HAP-1 (cell line): ENCODE measurements around the gene IL27RA.
A peak's percentile ranks its signal among the peaks of the same experiment; 100 is the strongest.

Source experiments
- DNase-seq, 2 experiments: peaks; one replicate each; pipeline ENCODE4 v3.0.0-alpha.2; 2016 to 2020; ENCODE audit warnings: low spot score in 2 of 2
- H3K27me3 ChIP-seq: fragments of 250-450 bp; sonication (Bioruptor Pico); 2 replicates; pipeline ENCODE4 v1.5.1; 2020; ENCODE audit warnings: low read depth, mild to moderate bottlenecking, moderate library complexity
- H3K36me3 ChIP-seq: fragments of 250-450 bp; sonication (Bioruptor Pico); replicated peaks from 2 replicates; pipeline ENCODE4 v1.5.1; 2020; ENCODE audit warnings: mild to moderate bottlenecking
- H3K4me1 ChIP-seq: fragments of 250-450 bp; sonication (Bioruptor Pico); 2 replicates; pipeline ENCODE4 v1.5.1; 2020; ENCODE audit warnings: mild to moderate bottlenecking
- H3K4me3 ChIP-seq: fragments of 250-450 bp; sonication (Bioruptor Pico); 2 replicates; pipeline ENCODE4 v1.5.1; 2020; ENCODE audit warnings: mild to moderate bottlenecking, moderate library complexity
- H3K9me3 ChIP-seq: fragments of 250-450 bp; sonication (Bioruptor Pico); 2 replicates; pipeline ENCODE4 v1.5.1; 2020; ENCODE audit warnings: mild to moderate bottlenecking, moderate library complexity
- in situ Hi-C: fragments of 300-500 bp; cut with MboI; formaldehyde crosslinking; loops from 3 replicates; pipeline ENCODE4 v1.14.3; 2020; ENCODE audit warnings: low sequenced_read_pairs, inconsistent platforms, mixed read lengths

The IL27RA gene

GRCh38 chr19:14031719-14032480, at the start of gene IL27RA:
Gene IL27RA, plus strand, starts transcription at chr19:14031762. Its CDS starts 111 bp downstream, at chr19:14031873.
- peak; percentile 37 to 80 for DNase-seq
- in situ Hi-C loops = no loop called here
- peak within 1 kb of the TSS; percentile 52 for H3K4me3 ChIP-seq

DNA sequence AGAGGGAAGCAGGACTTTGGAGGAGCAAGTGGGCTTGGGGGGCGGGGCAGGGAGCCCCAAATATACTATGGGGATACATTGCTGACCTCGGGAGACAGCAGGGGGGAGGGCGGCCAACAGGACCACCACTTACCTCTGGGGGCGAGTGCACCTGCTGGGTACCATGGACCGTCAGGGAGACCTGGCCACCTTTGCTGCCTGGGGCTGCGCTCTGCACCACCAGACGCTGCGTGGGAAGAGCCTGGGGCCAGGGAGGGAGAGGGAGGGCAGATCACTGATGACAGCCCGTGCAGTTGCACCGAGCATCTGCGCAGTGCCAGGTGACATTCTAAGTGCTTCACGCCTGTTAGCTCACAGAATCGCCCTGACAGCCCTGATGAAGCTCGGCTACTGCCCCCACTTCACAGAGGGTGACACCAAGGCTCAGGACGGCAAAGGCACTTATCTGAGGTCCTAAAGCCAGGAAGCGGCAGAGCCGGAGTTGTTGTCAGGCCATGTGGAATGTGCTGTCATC, 49.5 kb upstream of the IL27RA start:
- Histone ChIP-seq H3K36me3 (peaks cover 5% of the 10 kb centered on the region; the same call in 1 of the 2 replicates), H3K4me1 (no peaks in the 10 kb centered on the region)

More at GRCh38 chr19:14031719-14032480, at the start of gene IL27RA:
- Histone ChIP-seq H3K27me3 (no peaks in the 10 kb centered on the region), H3K9me3 (no peaks in the 10 kb centered on the region; the same call in 1 of the 2 replicates), H3K4me1 (peaks cover 3% of the 10 kb centered on the region; the same call in 1 of the 2 replicates), H3K36me3 (no peaks in the 10 kb centered on the region)

GRCh38 chr19:13982773-13983172, 48.8 kb upstream of the IL27RA start:
- Histone ChIP-seq H3K9me3 (no peaks in the 10 kb centered on the region), H3K4me3 (no peak overlapping the region), H3K36me3 (peaks cover 5% of the 10 kb centered on the region; the same call in 1 of the 2 replicates), H3K27me3 (no peaks in the 10 kb centered on the region), H3K4me1 (no peaks in the 10 kb centered on the region)
- no peak for DNase-seq
- in situ Hi-C loops = no loop called here

More for the DNA sequence above, 49.5 kb upstream of the IL27RA start:
- Histone ChIP-seq H3K9me3 (no peaks in the 10 kb centered on the region), H3K4me3 (no peak overlapping the region), H3K27me3 (no peaks in the 10 kb centered on the region)
- in situ Hi-C loops = no loop called here
- DNase-seq = no peak

DNA sequence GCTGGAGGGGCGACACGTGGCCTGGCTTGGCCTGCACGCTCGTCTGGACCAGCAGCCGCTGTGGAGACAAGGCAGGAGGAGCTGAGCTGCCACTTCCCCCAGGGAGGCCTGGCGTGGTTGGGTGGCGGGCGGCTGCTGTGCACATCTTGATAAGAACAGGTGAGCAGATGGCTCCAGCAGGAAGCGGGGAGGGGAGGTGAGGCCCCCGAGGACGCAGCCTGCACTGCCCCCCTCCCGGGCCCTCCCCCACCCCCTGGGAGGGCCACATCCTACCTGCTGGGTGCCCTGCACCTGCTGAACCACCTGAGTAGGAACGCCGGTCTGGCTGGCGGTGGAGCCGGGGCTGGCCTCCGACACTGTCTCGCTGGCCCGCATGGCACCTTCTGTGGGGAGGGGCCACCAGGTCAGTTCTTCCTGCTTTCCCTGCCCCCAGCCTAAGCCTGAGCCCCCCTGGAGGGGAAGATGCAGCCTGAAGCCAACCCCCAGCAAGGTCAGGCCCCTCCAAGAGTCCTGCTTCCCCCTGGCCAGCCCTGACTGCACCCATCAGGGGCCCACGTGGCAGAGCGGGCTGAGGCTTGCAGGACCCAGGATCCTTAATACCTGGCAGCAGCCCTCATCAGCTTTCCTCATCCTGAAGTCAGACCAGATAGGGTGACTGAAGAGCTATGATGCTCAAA, 48.2 kb upstream of the IL27RA start:
- Histone ChIP-seq H3K36me3 (peaks cover 5% of the 10 kb centered on the region; the same call in 1 of the 2 replicates), H3K27me3 (no peaks in the 10 kb centered on the region), H3K9me3 (no peaks in the 10 kb centered on the region), H3K4me3 (no peak overlapping the region), H3K4me1 (no peaks in the 10 kb centered on the region)
- in situ Hi-C loops = no loop called here
- DNase-seq = no peak

DNA sequence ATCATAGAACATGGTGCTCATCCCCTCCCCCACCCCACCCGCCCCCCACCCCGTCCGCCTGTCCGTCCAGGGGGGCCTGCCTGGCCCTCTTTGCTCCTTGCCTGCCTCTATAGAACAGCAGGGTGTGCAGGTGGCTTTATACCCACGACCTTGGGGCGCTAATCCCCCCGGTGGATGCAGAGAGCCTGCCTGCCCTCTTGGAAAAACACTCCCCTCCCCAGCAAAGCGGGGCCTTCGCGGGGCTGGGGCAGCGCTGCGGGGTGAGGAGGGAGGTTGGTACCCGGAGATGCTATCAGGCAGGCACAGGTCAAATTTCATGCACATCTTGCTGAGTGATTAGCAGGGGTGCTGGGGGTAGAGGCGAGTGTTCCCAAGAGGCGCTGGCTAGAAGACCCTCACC, 47.4 kb upstream of the IL27RA start:
- H3K27me3 ChIP-seq = no peaks in the 10 kb centered on the region
- in situ Hi-C loops = no loop called here
- DNase-seq = no peak

GRCh38 chr19:13984875-13985741, 46.5 kb upstream of the IL27RA start:
- no peak for DNase-seq
- Histone ChIP-seq H3K9me3 (no peaks in the 10 kb centered on the region), H3K4me3 (no peak overlapping the region), H3K27me3 (no peaks in the 10 kb centered on the region), H3K36me3 (peaks cover 8% of the 10 kb centered on the region), H3K4me1 (no peaks in the 10 kb centered on the region)
- in situ Hi-C loops = no loop called here

More for the DNA sequence above, 47.4 kb upstream of the IL27RA start:
- no peaks in the 10 kb centered on the region for H3K9me3 ChIP-seq
- H3K36me3 ChIP-seq = peaks cover 8% of the 10 kb centered on the region
- no peak overlapping the region for H3K4me3 ChIP-seq
- H3K4me1 ChIP-seq = no peaks in the 10 kb centered on the region

- in situ Hi-C loops = no loop called here
- Histone ChIP-seq H3K36me3 (peaks cover 8% of the 10 kb centered on the region), H3K4me1 (no peaks in the 10 kb centered on the region), H3K4me3 (no peak overlapping the region), H3K9me3 (no peaks in the 10 kb centered on the region), H3K27me3 (no peaks in the 10 kb centered on the region)
- DNase-seq = no peak
Measured at GRCh38 chr19:13985771-13986347, 45.7 kb upstream of the IL27RA start.

DNA sequence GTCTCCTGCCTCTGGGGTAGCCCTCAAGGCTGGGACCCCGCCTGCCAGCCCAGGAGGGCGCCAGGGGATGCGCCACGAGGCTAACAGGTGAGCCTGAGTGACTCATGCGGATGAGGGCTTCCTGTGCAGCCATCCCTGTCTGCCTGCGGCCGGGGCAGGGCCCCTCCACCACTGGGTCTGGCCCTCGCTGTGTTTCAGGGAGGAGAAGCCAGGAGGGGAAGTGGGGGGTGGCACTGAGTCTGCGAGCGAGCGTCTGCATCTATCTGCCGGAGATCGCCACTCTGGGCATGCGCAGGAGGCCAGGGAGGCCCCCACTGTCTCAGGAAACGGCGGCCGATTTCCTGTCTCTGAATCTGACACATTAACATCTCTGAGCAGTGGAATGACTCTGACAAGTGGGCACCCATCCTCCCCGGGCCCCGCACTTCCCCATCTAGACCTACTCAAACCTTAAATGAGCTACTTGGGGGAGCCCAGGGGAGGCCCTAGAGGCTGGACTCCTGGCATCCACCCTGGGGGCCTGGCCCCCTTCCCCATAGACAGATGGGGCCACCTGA, 45.1 kb upstream of the IL27RA start:
- no peaks in the 10 kb centered on the region for H3K4me1 ChIP-seq
- in situ Hi-C loops = no loop called here
- DNase-seq = no peak
- H3K36me3 ChIP-seq = peaks cover 8% of the 10 kb centered on the region
- H3K4me3 ChIP-seq = no peak overlapping the region
- no peaks in the 10 kb centered on the region for H3K27me3 ChIP-seq
- no peaks in the 10 kb centered on the region for H3K9me3 ChIP-seq

- H3K27me3 ChIP-seq = no peaks in the 10 kb centered on the region
- H3K36me3 ChIP-seq = peaks cover 7% of the 10 kb centered on the region
- no peaks in the 10 kb centered on the region for H3K4me1 ChIP-seq
- no peak for DNase-seq
- in situ Hi-C loops = no loop called here
- H3K4me3 ChIP-seq = no peak overlapping the region
- H3K9me3 ChIP-seq = no peaks in the 10 kb centered on the region
Measured at GRCh38 chr19:13987101-13987890, 44.3 kb upstream of the IL27RA start.

DNA sequence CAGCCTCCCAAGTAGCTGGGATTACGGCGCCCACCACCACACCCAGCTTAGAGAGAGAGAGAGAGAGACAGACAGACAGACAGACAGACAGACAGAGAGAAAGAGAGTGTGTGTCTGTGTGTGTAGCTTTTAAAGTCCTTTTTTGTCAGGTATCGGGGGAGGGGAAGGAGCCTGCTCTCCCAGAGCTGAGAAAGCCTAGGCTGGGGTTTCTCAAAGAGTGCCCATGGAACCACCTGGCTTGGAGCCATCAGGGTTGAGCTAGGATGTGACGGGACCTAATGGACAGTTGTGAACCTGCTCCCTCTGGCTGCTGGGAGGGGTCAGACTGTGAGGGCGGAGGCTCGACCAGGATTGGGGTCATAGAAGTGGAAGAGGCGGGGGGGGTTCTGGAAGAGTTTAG, 42.1 kb upstream of the IL27RA start:
- no peaks in the 10 kb centered on the region for H3K27me3 ChIP-seq
- DNase-seq = no peak
- no peaks in the 10 kb centered on the region for H3K4me1 ChIP-seq
- H3K9me3 ChIP-seq = no peaks in the 10 kb centered on the region
- in situ Hi-C loops = no loop called here
- H3K36me3 ChIP-seq = peaks cover 11% of the 10 kb centered on the region
- H3K4me3 ChIP-seq = no peak overlapping the region

DNA sequence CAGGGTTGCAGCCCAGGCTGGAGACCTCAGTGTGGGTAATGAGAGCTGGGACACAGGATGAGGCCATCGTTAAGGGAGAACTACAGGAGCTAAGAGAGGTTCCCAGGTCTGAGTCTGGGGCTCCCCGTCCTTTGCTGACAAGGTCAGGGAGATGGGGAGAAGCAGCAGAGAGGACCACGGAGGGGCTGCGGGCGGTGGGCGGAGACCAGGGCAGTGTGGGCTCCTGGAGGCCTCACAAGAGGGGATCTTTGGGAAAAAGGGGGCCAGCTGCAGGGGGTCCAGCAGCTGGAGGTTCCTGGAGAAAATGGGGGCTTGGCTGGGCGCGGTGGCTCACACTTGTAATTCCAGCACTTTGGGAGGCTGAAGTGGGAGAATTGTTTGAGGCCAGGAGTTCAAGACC, 41.5 kb upstream of the IL27RA start:
- DNase-seq = no peak

DNA sequence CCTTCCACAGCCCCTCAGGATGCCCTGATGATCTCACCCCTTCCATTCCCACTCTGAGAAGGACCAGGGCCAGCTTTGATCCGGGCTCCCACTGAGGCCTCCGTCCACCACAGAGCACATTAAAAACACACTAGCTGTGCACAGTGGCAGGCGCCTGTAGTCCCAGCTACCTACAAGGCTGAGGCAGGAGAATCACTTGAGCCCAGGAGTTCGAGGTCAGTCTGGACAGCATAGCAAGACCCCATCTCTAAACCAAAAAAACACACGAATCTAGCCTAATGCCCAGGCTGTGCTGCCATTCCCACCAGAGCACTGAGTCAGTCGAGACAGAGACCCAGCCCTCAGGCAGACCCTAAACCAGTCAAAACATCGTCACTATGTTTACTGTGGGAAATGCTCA, 39.5 kb upstream of the IL27RA start:
- in situ Hi-C loops = no loop called here
- Histone ChIP-seq H3K4me1 (no peaks in the 10 kb centered on the region), H3K9me3 (no peaks in the 10 kb centered on the region)

More for the DNA sequence above, 41.5 kb upstream of the IL27RA start:
- in situ Hi-C loops = no loop called here
- no peaks in the 10 kb centered on the region for H3K4me1 ChIP-seq
- H3K36me3 ChIP-seq = peaks cover 11% of the 10 kb centered on the region
- no peaks in the 10 kb centered on the region for H3K27me3 ChIP-seq
- no peaks in the 10 kb centered on the region for H3K9me3 ChIP-seq
- H3K4me3 ChIP-seq = no peak overlapping the region

More for the DNA sequence above, 39.5 kb upstream of the IL27RA start:
- DNase-seq = no peak
- Histone ChIP-seq H3K4me3 (no peak overlapping the region), H3K27me3 (no peaks in the 10 kb centered on the region), H3K36me3 (peaks cover 11% of the 10 kb centered on the region)
